ENCODE data around the gene GIT2. TPM values are rescaled to one million over a fixed set of nuclear protein-coding genes. Genes with fewer than 3 reads are reported as not detected.

The GIT2 gene
- total and polyA plus RNA-seq, 10 of the 15 experiments (the other 5 are each of a cell fraction or from before 2014, with no cell fraction given), result 9.1 to 49.9 (median 43.9) TPM

- CTCF ChIA-PET, result interaction anchor here (1.0 kb wide), 1 partner anchor 14 kb away, joined by 3 read pairs; no protein-coding TSS in a partner anchor
- in situ Hi-C loops (cut with MboI), result no loop called here
- 85% methylated on average over 8 of the region's 8 CpGs for WGBS (ENCODE audit: insufficient coverage, insufficient replicate concordance, low lambda C conversion rate, missing lambda C conversion rate)
Measured at GRCh38 chr12:109988903-109989302, 7.3 kb downstream of the GIT2 start.

More at GRCh38 chr12:109988903-109989302, 7.3 kb downstream of the GIT2 start:
- Histone ChIP-seq H3K4me3 (no peak overlapping the region), H4K20me1 (ENCODE audit: control insufficient read depth, insufficient read depth) (no peaks in the 10 kb centered on the region; the same call in 1 of the 2 replicates), H3K9ac (ENCODE audit: control insufficient read depth, insufficient read depth, low read length) (no peak overlapping the region), H3K4me2 (ENCODE audit: control insufficient read depth, insufficient read depth) (no peak overlapping the region), H3K79me2 (ENCODE audit: control insufficient read depth, insufficient read depth, low read length) (peaks cover 21% of the 10 kb centered on the region), H3K27ac (ENCODE audit: control insufficient read depth, insufficient read depth) (no peak overlapping the region), H2AFZ (ENCODE audit: control insufficient read depth, low read depth, low read length) (no peak overlapping the region), H3K27me3 (replicated peaks in 1 of 2; ENCODE audit: control insufficient read depth in 2 of 2, insufficient read depth in 2 of 2, low read length in 1 of 2) (no peaks in the 10 kb centered on the region), H3K9me3 (replicated peaks; ENCODE audit: control insufficient read depth, insufficient read depth, low read length) (no peaks in the 10 kb centered on the region), H3K4me1 (ENCODE audit: control insufficient read depth, insufficient read depth, low read length) (peaks cover 9% of the 10 kb centered on the region; the same call in 1 of the 2 replicates), H3K36me3 (ENCODE audit: control insufficient read depth in 2 of 2, insufficient read depth in 2 of 2, low read length in 1 of 2) (peaks cover 8 to 19% of the 10 kb centered on the region in 2 experiments)
- BruUV-seq (replicated peaks), result no TSS peak
- ChIA-PET SMC1A (ENCODE audit: uncharacterized antibody, unreplicated experiment) (interaction anchor here (0.9 to 1.3 kb wide), 2 partner anchors 13 to 15 kb away, joined by 3 read pairs; no protein-coding TSS in a partner anchor), POLR2A (no interaction called here), RAD21 (ENCODE audit: unreplicated experiment) (no interaction called here)
- intact Hi-C loops (cut with micrococcal nuclease; ENCODE audit: unreplicated experiment), result no loop called here
- DNase-seq (ENCODE audit: low read depth, low spot score) (no peak), ATAC-seq (no peak), FAIRE-seq (no peak)
- no peak for TF ChIP-seq CUX1 (IDR thresholded peaks at IDR 0.05; ENCODE audit: insufficient replicate concordance, low read depth, low read length)
- peak; percentile 66; the same call in 1 of the 2 replicates for TF ChIP-seq SPI1 (IDR thresholded peaks at IDR 0.05; ENCODE audit: borderline replicate concordance, insufficient read depth, low read depth, low read length)
